GM10847 (cell line): ENCODE results near the gene ARID3B.

ENCODE experiments used
- POLR2A ChIP-seq: IDR thresholded peaks from 2 replicates; pipeline ENCODE4 v1.6.1; 2011; ENCODE audit not compliant: insufficient read length; ENCODE audit errors: extremely low read depth

Gene ARID3B

DNA sequence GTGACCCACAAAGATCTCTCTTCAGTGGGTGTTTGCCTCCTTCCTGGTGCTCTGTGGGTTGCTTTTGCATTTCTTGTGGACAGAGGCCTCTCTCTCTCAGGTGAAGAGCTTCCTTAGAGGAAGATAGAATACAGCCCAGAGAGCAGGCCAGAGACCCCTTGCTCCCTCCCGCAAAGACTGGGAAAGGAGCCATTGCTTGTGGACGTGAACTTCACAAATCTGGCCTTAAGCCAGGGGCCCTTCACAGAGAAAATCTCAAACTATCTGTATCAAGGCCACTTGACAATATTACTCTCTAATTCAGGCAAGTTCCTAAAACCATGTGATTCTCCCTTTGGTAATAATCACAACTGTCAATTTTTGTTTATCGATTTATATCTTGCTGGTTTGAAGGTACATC, 44.2 kb downstream of the ARID3B start:
- no peak for TF ChIP-seq POLR2A

DNA sequence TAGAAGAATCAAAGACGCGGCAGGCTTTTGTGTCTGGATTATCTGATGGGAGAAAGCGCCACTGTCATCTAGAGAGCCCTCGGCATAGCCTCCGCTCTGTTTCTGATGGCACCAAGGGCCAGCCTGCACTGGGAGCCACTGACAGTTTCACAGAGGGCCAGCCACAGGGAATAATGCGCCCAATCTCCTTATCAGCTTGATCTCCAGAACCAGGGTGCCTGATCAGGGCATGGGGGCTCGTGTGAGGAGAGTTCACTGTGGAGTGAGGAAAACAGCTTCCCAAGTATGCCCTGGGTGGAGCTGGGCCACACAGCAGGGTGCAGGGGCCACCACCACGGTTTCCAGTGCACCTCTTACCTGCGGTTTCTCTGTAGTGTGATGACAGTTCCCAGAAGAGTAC, 44.8 kb downstream of the ARID3B start:
- TF ChIP-seq POLR2A: no peak

DNA sequence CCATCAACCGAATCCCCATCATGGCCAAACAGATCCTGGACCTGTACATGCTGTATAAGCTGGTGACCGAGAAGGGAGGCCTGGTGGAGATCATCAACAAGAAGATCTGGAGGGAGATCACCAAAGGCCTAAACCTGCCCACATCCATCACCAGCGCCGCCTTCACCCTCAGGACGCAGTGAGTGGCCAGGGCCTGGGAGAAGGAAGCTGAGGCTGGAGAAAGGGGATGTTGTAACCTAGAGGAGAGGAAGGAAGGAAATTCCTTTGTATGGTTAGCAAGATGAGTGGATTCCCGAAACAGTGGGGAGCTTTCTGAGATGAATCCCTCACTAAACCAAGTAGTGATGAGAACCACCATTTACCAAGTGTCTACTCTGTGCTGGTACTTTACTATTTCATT, 48.8 kb downstream of the ARID3B start:
- TF ChIP-seq POLR2A: no peak

DNA sequence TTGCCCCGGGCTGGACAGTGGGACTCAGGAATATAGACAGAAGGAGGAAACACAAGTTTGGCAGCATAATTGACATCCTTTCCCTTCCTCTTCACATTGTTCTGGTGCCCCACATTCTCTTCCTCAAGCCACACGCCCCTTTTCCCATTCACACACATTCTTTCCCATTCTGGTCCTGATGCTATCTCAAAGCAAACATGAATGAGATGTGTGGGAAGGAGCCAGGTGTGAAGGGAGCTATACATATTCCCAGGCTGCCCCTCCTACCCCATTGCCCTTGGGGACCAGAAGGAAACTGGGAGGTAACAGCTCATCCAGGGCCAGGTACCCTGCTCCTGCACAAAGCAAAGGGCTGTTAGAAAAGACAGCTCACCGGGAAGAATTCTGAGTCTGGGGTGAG, 51.2 kb downstream of the ARID3B start:
- TF ChIP-seq POLR2A: no peak

DNA sequence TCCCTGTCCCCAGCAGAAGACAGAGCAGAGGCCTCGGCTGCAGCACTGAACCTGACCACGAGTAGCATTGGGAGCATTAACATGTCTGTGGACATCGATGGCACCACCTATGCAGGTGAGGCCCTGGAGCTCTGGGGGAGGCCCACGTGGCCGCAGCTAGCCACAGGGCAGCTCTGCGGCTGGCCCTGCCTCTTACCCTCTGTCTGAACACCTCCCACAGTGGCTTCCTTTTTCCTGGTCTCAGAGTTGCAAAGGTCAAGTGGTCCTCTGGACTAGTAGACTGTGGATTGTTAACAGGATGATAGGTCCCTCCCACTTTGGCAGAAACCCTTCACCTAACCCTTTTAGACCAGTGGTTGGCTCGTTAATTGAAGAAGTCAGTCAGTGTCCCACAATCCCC, 52.1 kb downstream of the ARID3B start:
- TF ChIP-seq POLR2A: no peak

DNA sequence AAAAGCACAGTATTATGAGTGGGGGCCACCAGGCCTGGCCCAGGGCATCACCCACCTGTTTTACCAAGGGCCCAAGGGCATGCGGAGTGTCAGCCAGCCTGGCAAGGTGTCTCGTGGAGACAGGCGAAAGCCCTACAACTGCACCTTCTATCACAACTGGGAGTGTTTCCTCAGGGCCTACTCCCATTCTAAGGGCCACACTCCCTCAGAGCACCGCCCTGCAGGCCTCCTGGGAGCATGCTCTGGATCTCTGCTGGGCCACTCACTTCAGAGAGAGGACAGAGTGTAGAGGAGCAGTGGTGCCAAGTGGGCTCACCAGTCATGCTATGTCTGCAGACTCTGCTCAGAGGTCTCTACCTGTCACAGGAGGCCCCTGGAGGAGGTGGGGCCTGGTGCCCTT, 53.4 kb downstream of the ARID3B start:
- no peak for TF ChIP-seq POLR2A

DNA sequence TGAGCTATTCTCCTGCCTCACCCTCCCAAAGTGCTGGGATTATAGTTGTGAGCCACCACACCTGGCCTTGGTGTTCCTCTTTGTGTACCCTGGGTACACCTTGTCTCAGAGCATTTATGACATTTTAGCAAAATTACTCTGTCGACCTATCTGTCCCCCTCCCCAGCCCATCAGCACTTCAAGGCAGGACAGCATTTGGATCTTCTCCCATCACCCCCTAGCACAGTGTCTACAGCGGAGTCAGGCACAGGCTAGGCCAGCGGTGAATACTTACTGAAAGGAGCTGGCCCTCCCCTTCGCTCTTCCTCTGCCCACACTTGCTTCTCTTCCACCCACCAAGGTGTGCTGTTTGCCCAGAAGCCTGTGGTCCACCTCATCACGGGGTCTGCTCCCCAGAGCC, 54.3 kb downstream of the ARID3B start:
- no peak for TF ChIP-seq POLR2A

DNA sequence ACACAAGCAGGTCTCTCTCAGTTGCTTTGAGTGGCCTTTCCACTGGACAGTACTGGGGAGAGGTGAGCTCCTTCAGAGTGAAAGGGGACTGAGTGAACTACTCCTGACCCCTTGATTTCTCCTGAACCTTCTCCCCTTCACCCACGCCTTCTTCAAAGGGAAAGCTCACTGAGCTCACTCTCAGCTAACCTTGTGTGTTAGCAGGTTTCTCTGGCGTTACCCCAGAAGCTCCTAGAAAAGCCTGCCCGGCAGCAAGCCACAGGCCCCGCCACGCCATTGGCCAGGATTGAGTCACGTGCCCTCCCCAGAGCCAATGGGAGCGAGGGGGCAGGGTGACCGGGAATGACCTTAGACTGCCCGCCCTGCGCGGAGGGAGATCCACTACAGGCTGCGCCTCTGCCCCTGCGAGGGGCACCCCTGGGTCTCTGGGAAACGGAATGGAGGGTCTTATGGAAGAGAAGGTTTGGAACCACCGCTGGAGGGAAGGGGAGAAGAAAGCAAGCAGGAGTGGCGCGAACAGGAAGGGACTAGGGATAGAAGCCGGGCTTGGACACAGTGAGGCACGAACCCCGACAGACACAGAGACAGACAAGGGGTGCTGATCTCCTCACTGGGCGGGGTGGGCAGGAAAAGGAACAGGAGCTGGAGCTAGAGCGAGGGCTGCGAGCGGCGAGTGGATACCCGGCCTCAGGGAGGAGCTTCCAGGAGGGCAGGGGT, 57.3 kb downstream of the ARID3B start:
- peak; percentile 58 for TF ChIP-seq POLR2A

DNA sequence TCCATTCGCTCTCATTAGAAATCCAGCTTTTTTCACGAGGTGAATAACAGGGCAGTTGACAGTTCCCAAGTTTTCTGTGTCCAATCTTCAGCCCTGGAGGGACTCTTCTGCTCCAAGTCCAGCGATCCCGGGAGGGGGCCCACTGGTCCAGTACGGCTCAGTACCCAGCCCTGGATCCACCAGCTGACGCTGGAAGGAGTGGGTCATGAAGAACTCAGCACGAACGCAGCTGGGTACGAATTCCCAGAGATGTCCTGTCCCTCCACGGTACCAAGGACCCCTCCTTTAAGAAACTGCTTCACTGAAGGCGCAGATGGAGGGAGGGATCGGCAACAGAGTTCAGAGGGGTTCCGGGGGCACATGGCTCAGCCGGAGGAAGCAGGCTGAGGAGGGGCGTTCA, 58.1 kb downstream of the ARID3B start:
- TF ChIP-seq POLR2A: no peak

DNA sequence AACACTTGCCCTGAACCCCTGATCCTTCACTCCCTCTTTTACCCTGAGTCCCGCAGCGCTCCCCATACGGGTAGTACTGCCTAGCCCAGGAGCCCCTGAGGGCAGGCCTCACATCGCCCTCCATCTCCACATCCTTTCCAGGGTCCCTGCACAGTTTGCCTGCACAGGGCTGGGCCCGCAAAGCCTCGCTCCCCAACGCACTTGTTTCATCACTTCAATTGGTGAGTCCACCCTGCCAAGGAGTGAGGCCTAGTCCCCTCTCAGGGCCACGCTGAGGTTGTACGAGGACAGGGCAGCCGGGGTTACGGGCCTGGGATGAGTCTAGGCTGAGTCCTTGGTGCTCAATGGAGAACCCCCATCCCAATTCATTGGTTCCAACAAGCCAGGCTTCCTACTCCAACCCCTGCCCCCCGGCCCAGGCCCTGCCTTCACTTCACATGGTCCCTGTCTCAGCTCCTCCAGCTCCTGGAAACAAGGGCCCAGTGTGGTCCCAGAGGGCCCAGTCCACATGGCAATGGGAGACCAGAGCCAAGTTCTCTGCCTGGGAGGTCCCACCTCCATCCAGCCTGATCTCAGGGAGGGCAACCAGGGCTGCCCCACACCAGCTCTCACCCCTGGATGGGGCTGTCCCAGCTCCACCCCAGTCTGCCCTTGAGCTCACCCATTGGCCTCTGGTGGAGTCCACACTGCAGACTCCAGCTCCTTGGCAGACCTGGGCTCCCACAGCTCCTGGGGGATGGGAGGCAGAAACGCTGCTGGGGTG, 62.2 kb downstream of the ARID3B start:
- no peak for TF ChIP-seq POLR2A

DNA sequence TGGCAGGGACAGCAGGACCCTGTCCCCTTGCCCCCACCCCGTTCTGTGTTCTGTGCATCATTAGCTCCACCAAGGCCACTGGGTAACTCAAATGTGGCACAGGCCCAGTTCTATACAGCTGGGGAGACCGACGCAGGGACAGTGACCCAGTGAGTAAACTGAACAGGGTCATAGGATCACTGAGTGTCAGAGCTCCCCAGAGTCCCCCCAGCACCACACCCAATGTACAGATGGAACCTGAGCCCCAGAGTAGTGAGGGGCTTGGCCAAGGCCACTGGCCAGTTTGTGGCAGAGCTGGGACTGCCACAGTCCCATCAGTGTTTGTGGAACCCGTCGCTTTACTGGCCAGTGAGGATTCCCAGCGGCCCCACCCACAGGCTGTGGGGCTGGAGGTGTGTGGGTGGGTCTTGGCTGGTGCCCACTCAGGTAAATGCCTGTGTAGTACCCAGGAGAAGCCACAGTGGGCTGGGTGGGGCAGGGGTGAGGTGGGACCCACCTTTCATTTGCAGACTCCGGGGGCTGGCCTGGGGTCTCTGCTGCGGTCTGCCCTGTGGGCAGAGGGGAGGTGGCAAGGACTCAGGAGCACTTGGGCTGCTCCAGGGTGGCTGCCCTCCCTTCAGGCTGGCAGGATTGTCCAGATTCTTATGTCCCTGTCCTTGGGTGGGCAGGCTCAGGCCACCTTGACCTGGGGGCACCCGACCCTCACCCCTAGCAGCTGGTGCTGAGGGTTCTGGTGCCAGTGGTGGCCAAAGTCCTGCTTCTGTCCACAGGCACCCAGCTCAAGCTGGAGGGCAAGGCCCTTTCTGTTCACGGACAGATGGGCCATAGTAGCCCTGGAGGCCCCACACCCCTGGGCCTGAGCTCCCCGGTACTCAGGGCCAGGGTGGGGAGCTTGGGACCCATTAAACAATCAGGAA, 63.0 kb downstream of the ARID3B start:
- TF ChIP-seq POLR2A: no peak

DNA sequence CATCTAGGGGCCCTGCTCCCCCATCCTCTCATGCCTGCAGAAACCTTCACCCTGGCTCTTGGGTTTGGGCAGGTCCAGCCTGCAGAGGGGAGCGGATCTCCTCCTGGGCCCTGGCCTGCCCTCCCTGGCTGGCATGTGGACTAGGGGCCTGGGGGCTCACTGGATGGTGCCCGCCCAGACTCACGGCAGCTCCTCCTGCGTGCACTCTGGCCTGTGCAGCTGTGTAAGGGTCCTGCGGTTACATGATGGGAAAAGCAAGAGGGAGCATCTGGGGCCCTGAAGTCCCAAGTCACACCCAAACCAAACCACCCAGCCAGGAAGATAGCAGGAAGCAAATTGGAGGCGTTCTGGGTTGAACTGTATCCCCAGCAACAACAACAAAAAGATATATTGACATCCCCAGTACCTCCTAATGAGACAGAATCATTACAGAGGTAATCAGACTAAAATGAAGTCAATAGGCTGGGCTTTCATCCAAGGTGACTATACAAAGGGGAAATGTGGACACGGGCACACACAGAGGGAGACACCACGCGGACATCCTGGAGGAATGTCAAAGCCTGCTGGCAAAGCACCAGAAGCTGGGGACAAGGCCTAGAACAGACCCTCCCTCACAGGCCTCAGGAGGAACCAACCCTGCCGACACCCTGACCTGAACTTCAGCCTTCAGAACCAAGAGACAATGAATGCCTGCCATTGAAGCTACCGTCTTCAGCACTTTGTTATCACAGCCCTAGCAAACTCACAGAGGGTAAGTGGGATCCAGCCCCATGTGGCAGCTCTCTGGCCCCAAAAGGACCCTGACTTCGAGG, 64.2 kb downstream of the ARID3B start:
- no peak for TF ChIP-seq POLR2A

DNA sequence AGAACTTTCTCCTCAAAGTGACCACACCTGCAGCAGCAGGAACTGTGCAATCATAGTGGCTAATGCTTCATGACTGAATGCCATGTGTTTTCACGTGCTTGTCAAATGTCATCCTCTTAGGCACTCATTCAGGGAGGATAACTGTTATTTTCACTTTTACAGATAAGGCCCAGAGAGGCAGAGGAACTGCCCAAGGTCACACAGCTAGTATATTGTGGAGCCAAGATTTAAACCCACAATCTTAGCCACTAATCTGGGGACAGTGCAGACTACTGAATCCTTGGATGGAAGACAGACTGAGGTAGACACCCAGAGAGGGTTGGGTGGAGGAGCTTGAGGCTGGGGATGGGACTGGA, 64.8 kb downstream of the ARID3B start:
- no peak for TF ChIP-seq POLR2A

DNA sequence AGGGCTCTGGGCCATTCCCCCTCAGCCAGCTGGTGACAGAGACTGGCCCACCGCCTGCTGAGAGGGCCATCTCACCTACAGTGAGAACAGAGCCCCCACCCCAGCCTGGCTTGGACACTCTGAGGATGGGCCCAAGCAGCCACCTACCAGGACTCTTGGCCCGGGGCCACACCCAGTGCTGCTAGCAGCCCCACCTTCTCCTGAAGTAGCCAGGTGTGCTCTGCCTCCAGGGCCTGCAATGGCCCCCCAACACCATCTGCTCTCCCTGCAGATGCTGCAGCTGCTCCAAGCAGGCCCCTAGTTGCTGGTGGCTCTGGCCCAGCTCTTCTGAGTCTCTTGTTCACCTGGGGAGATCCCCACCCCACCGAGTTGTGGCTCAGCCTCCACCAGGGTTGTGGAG, 67.8 kb downstream of the ARID3B start:
- TF ChIP-seq POLR2A: no peak

DNA sequence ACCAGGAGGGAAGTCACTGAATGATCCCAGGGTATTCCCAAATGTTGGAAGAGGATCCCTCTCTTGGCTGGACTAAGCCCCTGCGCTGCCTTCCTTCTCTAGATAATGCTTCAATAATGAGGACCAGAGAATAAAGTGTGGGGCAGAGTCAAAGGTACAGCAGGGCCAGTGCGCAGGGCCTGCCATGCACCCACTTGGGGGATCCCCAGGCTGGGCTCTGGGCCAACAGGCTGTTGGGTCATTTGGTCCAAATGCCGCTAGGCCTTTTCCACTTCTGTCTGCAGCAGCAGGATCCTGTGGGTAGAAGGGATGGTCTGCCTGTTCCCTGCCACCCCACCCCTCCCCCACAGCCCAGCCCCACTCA, 68.9 kb downstream of the ARID3B start:
- no peak for TF ChIP-seq POLR2A
